Mononuclear cell (primary cell): Measurements from ENCODE around the gene CBX5. TPM values are rescaled to one million over a fixed set of nuclear protein-coding genes. Genes with fewer than 3 reads are reported as not detected.
"Not testable (repeated sequence)": the region's sequence is repeated elsewhere in the genome, so short reads cannot be mapped to it uniquely, and the experiment has no call there.

Source experiments
- H3K27me3 ChIP-seq: 2 replicates; pipeline ENCODE4 v1.6.0; 2011; ENCODE audit warnings: low read length, control low read depth; ENCODE audit not compliant: insufficient read depth
- H3K4me1 ChIP-seq: 2 replicates; pipeline ENCODE4 v1.5.1; 2011; ENCODE audit warnings: mild to moderate bottlenecking, low read length, control low read depth; ENCODE audit not compliant: insufficient read depth
- H3K4me3 ChIP-seq: 2 replicates; pipeline ENCODE4 v1.5.1; 2011; ENCODE audit warnings: mild to moderate bottlenecking, low read length, moderate library complexity
- H3K9me3 ChIP-seq: 2 replicates; pipeline ENCODE4 v1.5.1; 2011; ENCODE audit warnings: low read depth, mild to moderate bottlenecking, control low read depth, low read length
- total RNA-seq: library from RNA; depleted of rRNA; stranded (reverse); fragments of >200 nt; gene quantifications from one replicate; pipeline ENCODE4 v1.2.3, GENCODE V29; 2012

CBX5 gene
- total RNA-seq: 16.0 TPM

DNA sequence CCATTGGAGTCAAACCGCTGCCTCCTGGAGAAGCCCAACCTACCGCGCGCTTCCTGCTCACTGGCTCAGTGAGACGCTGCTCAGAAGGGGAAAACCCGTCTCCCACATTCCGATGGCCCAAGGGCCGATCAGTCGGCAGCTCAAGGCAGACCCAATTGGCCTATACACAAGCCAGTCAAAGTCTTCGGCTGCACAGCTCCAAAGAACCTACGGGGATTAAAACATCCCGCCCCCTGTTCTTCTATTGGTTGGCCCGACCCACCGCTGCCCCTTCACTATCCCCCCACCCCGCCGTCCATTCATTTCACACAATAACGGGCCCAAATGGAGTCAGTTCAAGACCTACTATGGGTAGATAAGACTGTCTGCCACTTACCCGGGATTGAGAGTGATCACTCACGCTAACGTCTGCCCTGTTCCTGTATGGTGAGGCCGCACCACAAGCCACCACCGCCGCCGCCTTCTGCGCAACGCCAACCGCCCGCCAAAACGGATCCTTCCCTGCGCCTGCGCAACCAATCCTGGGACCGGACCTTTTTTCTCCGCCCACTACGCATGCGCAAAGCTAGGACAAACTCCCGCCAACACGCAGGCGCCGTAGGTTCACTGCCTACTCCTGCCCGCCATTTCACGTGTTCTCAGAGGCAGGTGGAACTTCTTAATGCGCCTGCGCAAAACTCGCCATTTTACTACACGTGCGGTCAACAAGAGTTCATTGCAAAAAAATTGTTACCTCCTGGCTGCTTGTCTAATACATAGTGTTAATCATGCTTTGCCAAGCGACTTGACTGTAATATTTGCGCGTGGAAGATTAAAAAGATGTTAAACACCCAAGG, at the start of gene CBX5:
TSS of gene CBX5 (minus strand) at position 491 of the 836 bp plus-strand sequence. CDS start 22,472 bp downstream, outside the sequence.
- Histone ChIP-seq H3K9me3 (no peaks in the 10 kb centered on the region), H3K4me1 (peaks cover 64% of the 10 kb centered on the region), H3K4me3 (peak within 1 kb of the TSS; percentile 75), H3K27me3 (no peaks in the 10 kb centered on the region)

- Histone ChIP-seq H3K4me3 (no peak overlapping the region), H3K9me3 (no peaks in the 10 kb centered on the region), H3K27me3 (no peaks in the 10 kb centered on the region), H3K4me1 (peaks cover 79% of the 10 kb centered on the region)
Measured at GRCh38 chr12:54328595-54329337, 48.8 kb upstream of the CBX5 start.

GRCh38 chr12:54325442-54326109, 45.7 kb upstream of the CBX5 start:
- H3K9me3 ChIP-seq, H3K27me3 ChIP-seq: not testable (repeated sequence)
- H3K4me3 ChIP-seq: peak overlapping the region; percentile 96
- peaks cover 66% of the 10 kb centered on the region for H3K4me1 ChIP-seq

- Histone ChIP-seq H3K4me1 (peaks cover 59% of the 10 kb centered on the region), H3K9me3 (no peaks in the 10 kb centered on the region), H3K4me3 (peak within 1 kb of the TSS; percentile 96), H3K27me3 (no peaks in the 10 kb centered on the region)
Measured at GRCh38 chr12:54324617-54325441, 44.9 kb upstream of the CBX5 start, which contains the start of gene COPZ1. Gene COPZ1 (plus strand): TSS chr12:54325131. CDS start chr12:54325164, 33 bp downstream.

DNA sequence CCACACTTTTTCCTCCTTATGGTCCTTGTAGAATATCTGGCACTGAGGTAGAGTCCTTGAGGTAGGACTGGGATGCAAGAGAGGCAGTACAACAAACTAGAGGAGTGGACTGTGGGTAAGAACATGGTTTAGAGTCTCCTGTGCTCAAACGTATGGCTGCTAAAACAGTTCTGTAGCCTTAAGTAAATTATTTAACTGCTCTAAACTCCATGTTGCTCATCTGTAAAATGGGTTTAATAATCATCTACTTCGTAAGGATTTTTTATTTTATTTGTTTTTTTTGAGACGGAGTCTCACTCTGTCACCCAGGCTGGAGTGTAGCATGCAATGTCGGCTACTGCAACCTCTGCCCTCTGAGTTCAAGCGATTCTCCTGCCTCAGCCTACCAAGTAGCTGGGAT, 41.4 kb upstream of the CBX5 start:
- Histone ChIP-seq H3K4me3 (no peak overlapping the region), H3K27me3 (no peaks in the 10 kb centered on the region), H3K9me3 (no peaks in the 10 kb centered on the region), H3K4me1 (peaks cover 43% of the 10 kb centered on the region)

GRCh38 chr12:54312309-54312708, 32.4 kb upstream of the CBX5 start:
- not testable (repeated sequence) for H3K9me3 ChIP-seq

DNA sequence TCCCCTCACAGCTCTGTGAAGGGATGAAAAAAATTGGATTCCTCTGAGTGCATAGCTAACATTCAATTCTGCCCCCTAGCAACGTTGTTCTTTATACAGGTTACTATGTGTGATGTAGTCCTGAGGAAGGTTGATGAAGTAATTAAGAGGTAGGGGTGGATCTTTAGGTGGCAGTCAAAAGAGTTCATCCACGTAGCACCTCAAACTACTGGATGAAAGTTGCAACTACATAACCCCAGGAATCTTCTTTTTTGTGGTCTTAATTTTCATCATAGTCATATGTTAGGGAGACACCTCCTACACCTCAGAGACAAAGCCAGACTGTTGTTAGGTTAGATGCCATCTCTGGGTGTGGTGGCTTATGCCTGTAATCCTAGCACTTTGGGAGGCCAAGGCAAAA, 31.1 kb upstream of the CBX5 start:
- peaks cover 40% of the 10 kb centered on the region for H3K4me1 ChIP-seq
- no peak overlapping the region for H3K4me3 ChIP-seq

More at GRCh38 chr12:54312309-54312708, 32.4 kb upstream of the CBX5 start:
- peaks cover 36% of the 10 kb centered on the region for H3K4me1 ChIP-seq
- not testable (repeated sequence) for H3K27me3 ChIP-seq, H3K4me3 ChIP-seq

DNA sequence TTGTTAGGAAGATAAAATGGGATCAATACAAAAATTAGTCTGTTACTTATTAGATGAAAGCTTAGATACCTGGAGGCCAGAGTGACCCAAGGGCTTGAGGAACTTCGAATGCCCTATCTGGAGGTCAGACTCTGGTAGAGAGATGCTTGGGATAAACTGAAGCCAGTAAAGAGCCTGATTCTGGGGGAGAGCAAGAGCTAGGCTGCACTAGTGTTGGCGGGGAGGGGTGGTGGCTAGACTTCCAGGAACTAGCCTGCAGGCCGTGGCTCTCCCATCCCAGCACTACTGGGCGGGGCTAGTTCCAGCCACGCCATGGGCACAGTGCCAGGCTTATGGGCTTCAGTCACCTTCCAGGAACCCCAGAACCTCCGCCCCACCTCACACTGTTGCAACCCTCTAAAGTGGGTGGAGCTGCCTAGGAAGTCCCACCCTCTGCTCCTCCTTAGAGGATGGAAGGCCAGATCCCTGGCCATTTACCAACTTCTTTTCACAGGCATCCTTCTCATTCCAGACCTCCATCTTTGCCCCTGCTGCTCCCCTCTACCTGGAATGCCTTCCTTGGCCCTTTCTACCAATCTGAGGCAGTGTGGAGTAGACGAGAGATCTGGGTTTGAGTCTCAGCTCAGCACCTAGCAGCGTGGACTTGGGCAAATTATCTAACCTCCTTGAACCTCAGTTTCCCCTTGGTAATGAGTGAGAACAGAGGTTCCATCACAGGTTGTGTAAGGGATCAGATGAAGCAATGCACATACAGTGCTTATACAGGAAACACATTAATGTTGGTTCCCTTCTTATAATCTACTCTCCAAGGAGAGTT, 27.2 kb upstream of the CBX5 start:
- Histone ChIP-seq H3K27me3 (peaks cover 5% of the 10 kb centered on the region), H3K4me1 (peaks cover 73% of the 10 kb centered on the region)

More for the DNA sequence above, 31.1 kb upstream of the CBX5 start:
- Histone ChIP-seq H3K27me3 (no peaks in the 10 kb centered on the region), H3K9me3 (no peaks in the 10 kb centered on the region)

GRCh38 chr12:54304187-54304810, 24.4 kb upstream of the CBX5 start:
- H3K27me3 ChIP-seq: peaks cover 9% of the 10 kb centered on the region
- H3K9me3 ChIP-seq: no peaks in the 10 kb centered on the region
- peaks cover 88% of the 10 kb centered on the region for H3K4me1 ChIP-seq
- no peak overlapping the region for H3K4me3 ChIP-seq

More for the DNA sequence above, 27.2 kb upstream of the CBX5 start:
- Histone ChIP-seq H3K4me3 (no peak overlapping the region), H3K9me3 (no peaks in the 10 kb centered on the region)

- peak overlapping the region; percentile 6 for H3K4me3 ChIP-seq
Measured at GRCh38 chr12:54303640-54304039, 23.7 kb upstream of the CBX5 start.

DNA sequence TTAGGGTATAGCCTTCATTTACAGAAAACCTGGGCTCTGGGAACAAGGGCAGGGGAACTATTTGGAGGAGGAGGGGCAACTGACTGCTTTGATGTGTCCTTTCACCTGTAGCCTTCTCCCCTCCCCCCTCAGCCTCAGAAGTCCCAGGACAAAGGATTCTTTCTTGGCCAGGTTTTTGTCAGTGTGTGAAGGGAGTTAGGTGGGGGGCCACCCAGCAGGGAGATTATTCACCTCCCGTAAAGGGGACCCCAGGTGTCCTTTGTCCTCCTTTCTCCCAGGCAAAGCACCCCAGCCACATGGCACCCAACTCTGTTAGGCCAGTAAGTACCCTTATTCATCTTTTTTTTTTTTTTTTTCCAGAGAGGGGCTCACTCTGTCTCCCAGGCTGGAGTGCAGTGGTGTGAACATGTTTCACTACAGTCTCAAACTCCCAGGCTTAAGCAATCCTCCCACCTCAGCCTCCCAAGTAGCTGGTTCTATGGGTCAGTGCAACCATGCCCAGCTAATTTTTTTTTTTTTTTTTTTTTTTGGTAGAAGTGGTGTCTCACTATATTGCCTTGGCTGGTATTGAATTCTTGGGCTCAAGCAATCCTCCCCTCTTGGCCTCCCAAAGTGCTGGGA, 21.6 kb upstream of the CBX5 start:
- peak overlapping the region; percentile 54 for H3K4me3 ChIP-seq
- peaks cover 88% of the 10 kb centered on the region for H3K4me1 ChIP-seq
- H3K9me3 ChIP-seq: no peaks in the 10 kb centered on the region
- H3K27me3 ChIP-seq: peaks cover 9% of the 10 kb centered on the region

More at GRCh38 chr12:54303640-54304039, 23.7 kb upstream of the CBX5 start:
- H3K27me3 ChIP-seq: peaks cover 9% of the 10 kb centered on the region
- H3K4me1 ChIP-seq: peaks cover 91% of the 10 kb centered on the region
- no peaks in the 10 kb centered on the region for H3K9me3 ChIP-seq

- Histone ChIP-seq H3K9me3 (no peaks in the 10 kb centered on the region), H3K4me1 (peaks cover 88% of the 10 kb centered on the region), H3K4me3 (peak within 1 kb of the TSS; percentile 54), H3K27me3 (peaks cover 9% of the 10 kb centered on the region)
Measured at GRCh38 chr12:54300732-54301427, 21.0 kb upstream of the CBX5 start, which contains the start of gene NFE2. Gene NFE2 (minus strand): TSS chr12:54301015. CDS start chr12:54295248, 5,767 bp downstream.
